NCI-H1417 (cell line): ENCODE measurements around the gene TOR1AIP2.
"Not testable (repeated sequence)": the region's sequence is repeated elsewhere in the genome, so short reads cannot be mapped to it uniquely, and the experiment has no call there.

Experiments used
- DNase-seq, 3 experiments: peaks; one replicate each; lab custom pipeline; 2025; lab: John Stamatoyannopoulos, UW

Gene TOR1AIP2

DNA sequence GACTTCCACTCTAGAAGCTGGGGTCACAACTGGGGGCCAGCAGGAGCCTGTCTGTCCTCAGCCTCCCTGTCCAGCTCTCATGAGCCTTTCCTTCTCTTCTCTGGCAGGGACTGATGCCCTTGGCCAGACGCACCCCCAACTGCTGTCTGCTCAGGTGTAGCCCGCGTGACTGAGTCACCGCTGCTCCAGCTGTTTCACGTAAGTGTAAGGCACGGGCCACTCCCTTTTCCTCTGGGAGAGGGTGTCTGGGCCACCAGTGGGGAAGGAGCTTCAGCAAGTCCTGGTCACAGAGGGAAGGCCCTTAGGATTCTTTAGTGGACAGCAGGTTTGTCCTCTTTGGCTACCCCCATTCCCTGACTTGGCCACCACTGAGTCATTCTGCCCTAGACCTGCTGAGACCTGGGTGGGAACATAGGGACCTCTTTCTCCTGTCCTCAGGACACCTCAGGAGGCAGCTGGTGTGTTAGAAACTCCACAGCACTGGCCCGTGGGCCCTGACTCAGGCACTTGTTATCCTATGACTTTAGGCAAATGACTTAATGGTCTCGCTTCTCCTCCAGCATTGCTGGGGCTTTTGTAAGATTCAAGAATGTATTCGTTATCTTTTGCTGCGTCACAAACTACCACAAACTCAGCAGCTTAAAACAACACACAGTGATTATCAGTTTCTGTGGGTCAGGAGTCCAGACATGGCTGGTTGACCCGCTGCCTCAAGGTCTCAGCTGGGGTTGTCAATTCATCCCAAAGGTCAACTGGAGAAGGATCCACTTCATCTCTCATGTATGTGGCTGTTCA lies 69.7 kb downstream of the TOR1AIP2 start:
- DNase-seq, result no peak

DNA sequence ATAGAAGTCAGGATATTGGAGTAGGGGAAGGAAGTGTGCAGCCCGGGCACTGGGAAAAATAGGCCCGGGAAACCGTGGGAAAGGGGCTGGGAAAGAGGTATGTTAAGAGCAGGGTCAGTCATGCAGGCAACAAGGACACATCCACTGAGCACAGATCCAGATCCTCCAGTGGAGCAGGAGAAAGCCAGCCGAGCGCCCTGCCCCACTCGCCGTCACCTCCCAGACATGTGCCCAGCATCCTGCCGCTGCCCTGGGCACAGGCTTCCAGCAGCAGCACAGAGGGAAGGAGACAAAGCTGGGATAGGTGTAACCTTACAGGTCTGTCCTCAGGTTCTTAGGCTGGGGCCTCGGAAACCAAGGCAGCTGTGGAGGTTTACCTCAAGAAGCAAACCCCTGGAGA lies 70.3 kb downstream of the TOR1AIP2 start:
- no peak for DNase-seq

DNA sequence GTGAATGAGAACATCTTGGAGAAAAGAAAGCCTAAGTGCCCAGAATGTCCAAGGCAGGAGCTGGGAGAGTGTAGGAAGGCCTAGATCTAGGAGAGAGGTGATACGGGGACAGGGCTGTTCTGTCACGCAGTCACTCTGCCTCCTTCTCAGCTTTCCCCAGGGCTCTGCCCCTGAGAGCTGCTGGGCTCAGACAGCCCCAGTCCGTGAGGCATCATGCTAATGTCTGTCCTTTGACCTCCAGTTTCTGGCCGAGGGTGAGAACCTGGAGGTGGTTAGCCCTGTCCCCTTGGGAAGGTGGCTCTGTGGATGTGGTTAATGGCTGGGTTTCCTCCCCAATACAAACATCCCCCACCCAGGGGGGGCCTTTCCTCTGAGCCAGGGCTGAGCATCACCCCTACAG lies 71.3 kb downstream of the TOR1AIP2 start:
- DNase-seq, result no peak

DNA sequence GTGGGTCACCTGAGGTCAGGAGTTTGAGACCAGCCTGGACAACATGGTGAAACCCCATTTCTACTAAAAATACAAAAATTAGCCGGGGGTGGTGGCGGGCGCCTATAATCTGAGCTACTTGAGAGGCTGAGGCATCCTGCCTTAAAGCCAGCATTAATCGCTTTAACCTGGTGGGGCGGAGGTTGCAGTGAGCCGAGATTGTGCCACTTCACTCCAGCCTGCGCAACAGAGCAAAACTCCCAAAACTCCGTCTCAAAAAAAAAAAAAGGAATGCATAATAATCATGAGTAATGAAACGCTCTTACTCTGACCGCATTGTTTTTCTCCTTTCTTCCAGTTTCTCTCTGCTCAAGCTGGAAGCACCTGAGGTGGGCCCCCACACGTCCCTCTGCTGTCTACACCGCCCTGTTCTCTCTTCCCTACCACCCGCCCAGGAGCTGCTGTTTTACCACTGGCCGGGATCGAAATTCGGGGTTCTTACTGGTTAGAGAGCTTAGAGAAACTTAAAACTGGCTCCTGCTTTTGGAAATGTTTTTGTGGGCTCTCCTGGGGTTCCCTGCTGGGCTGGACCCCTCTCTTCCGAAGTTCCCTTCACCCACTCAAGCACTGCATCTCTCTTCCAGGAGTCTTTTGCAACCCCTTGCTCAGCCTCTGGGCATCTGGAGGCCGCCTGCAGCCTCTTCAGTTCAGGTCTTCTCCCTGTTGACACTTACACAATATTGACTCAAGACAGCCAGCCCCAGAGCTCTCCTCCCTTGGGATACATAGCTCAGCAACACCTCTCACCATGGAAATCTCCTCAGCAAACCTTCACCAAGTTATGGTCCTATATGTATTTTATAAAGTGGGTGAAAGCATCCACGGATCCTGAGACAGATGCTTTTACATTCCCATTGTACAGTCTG lies 72.1 kb downstream of the TOR1AIP2 start:
- no peak for DNase-seq

DNA sequence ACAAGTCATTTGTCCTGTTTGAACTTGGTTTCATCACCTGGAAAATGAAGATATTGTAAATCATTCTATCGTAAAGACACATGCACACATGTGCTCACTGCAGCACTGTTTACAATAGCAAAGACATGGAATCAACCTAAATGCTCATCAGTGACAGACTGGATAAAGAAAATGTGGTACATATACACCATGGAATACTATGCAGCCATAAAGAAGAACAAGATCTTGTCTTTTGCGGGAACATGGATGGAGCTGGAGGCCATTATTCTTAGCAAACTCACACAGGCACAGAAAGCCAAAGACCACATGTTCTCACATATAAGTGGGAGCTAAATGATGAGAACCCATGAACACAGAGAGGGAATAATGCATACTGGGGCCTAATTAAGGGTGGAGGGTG lies 73.2 kb downstream of the TOR1AIP2 start:
- not testable (repeated sequence) for DNase-seq

DNA sequence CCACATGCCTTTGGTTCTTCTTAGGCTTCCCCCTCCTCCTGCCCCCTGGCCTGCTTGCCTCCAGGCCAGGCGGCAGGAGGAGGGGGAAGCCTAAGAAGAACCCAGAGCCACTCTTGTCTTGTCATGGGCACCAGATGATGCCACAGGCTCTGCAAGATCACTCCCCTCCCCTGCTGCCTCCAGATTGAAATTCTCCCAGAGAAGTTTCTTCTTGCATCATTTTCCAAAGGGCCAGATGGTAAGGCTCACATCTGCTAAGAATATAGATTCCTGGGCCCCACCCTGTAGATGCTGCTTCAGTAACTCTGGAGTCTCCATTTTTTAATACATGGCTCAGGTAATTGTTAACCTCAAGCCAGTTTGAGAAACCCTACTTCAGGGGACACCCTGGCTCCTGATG lies 73.7 kb downstream of the TOR1AIP2 start:
- no peak for DNase-seq

DNA sequence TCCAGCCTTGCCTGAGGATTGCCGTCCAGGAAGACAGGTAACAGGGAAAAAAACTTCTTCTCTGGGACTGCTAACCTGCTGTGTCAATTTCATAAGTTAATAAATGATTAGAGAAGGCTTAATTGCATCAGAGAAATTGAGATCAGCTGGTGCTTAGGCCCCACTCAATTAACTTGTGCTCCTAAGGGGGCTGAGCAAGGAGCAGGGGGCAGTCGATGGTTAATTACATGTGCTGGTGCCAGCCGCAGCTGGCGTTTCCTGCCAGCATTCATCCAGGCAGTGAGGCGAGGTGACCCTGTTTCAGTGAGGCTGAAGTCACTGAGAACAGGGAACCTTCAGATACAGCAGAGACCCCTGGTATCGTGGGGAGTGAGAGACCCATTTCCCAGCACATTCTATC lies 74.5 kb downstream of the TOR1AIP2 start:
- DNase-seq, result peak in 1 of 3 experiments; percentile 57

DNA sequence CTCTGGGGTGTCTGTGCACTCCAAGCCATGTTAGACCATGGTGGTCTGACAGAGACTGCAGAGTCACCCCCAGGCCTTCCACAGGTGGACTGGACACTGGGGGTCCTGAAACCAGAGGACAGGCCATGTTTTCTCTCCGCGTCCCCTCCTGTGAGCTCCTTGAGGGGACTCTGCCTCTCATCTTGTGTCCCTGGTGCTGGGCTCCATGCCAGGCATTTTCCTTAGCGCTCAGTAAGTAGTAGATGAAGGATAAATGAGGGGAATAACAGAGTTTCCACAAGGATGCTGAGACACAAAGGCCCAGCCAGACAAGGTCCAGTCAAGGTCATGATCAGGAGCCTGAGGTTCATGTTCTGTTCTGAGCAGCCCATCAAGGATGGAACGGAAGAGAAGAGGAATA lies 77.1 kb downstream of the TOR1AIP2 start:
- no peak for DNase-seq

DNA sequence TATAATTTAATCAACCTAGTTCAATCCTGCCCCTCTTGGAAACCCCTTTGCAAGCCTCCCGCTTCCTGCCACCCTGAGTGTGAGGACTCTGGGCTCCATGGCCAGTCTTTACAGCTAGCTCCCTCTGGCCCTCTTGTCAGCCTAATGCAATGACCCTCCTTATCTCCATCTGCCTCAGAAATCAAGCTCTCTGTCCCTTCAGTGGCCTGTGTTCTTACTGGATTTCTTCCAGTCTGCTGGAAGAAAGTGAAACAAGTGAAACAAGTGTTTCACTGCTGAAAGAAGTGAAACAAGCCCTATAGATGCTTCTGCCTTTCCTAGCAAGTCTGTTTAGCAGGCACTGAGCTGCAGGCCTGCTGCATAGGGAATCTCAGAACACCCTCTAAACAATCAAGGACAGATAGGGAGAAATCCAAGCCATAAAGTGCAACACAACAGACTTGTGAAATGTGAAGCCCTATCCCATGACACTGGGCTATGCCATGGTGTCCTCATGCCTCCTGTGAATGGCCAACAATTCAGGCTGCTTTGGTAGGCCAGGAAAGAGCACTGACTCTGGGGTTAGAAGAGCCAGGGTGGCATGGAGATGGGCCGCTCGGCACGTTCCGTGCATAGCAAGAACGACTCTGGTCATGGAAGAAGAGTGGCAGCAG lies 78.6 kb downstream of the TOR1AIP2 start:
- DNase-seq, result no peak

DNA sequence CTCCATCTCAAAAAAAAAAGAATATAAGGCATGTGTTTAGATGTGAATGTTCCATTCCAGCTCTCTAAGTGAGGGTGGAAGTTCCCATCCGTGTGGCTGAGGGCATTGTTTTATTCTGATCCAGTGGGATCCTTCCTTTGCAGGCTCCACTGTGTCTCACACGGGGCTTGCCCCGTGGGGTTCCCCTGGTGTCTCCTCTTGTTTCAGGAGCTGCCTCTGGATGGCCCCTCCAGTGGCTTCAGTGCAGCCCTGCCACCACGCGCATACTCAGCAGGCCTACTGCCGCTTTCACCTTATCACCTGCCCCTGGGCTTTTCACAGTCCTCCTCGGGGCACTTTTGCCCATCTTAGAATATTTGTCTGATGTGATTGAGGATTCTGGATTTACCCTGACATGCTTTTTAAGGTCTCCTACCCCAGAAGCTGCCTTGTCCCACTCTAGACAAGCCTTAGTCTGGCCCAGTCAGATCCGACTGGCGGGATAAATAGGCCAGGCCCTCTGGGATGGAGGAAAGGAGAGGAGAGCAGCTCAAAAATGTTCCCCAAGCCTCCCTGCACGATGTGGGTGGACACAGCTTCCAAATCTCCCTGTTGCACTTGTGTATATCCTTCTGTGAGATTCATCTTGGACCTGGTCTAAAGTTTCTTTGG lies 79.3 kb downstream of the TOR1AIP2 start:
- no peak for DNase-seq

DNA sequence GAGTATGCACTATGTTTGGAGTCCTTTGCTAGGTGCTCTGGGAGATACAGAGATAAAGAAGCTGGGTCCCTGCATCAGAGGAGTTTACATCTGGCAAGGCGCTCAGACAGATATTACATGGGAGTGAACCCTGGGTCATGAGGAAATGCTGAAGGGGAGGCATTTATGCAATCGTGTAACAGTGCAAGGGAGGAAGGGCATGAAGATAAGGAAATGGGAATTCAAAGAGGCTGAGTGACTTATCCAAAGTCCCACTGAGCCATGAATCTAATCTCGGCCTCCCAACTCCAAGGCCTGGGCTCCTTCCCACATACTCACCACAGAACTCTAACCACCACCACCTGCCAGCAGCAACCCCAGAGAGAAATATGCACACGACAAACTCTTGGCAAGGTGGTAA lies 82.9 kb downstream of the TOR1AIP2 start:
- DNase-seq, result no peak

DNA sequence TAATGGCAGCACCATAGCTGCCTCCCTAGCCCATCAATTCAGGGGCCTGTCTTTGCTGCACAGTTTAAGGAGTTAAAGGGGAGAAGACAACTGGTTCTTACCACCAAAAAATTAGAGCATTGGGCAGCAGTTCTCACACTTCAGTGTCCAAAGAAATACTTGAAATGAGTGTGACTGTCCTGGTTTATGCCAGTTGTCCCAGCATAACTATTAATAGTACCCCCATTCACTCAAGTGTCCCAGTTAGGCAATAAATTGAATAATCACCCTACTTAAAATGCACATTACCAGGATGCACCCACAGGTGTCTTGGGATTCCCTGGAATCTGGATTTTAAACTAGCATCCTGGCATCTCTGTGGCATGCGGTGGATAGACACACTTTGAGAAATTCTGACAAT lies 83.5 kb downstream of the TOR1AIP2 start:
- DNase-seq, result no peak

DNA sequence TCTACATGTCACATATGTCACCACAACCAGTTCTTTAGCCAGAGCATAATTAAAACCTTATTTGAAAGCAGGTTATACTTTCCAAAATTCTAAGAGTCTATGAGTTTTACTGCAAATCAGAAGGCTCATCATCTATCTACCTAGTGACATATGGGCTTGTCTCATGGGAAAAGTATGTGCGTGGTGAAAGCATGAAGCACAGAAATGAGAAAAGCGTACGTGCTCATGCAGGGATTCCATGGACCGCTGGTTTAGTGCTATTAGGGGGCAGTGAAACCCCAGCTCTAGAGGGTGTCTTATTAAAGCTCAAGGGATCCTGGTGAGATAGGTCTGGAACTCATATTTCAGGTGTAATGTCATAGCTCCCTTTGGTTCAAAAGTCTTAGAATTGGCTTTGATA lies 84.3 kb downstream of the TOR1AIP2 start:
- DNase-seq, result no peak
